ENCODE data around the gene SPAG6. TPM values are rescaled to one million over a fixed set of nuclear protein-coding genes. Genes with fewer than 3 reads are reported as not detected.

SPAG6 gene
- total RNA-seq (2012; rRNA removed) (not detected in 2 replicates), polyA plus RNA-seq (2012; rRNA removed) (not detected in 2 replicates), Bru-seq, nascent RNA (percentile 6 among the genes with signal in this experiment), BruChase-seq, experiment 1, labeled RNA remaining after a 6-hour chase (percentile 4 among the genes with signal in this experiment), BruChase-seq, experiment 2, labeled RNA remaining after a 2-hour chase (percentile 10 among the genes with signal in this experiment)
- not detected in 2 replicates for polyA plus RNA-seq (2012; cell fraction: cytosol; rRNA removed)
- not detected in 2 replicates for polyA plus RNA-seq (2012; cell fraction: nucleus; rRNA removed; ENCODE audit: low replicate concordance)
- long read RNA-seq, result 0 reads

DNA sequence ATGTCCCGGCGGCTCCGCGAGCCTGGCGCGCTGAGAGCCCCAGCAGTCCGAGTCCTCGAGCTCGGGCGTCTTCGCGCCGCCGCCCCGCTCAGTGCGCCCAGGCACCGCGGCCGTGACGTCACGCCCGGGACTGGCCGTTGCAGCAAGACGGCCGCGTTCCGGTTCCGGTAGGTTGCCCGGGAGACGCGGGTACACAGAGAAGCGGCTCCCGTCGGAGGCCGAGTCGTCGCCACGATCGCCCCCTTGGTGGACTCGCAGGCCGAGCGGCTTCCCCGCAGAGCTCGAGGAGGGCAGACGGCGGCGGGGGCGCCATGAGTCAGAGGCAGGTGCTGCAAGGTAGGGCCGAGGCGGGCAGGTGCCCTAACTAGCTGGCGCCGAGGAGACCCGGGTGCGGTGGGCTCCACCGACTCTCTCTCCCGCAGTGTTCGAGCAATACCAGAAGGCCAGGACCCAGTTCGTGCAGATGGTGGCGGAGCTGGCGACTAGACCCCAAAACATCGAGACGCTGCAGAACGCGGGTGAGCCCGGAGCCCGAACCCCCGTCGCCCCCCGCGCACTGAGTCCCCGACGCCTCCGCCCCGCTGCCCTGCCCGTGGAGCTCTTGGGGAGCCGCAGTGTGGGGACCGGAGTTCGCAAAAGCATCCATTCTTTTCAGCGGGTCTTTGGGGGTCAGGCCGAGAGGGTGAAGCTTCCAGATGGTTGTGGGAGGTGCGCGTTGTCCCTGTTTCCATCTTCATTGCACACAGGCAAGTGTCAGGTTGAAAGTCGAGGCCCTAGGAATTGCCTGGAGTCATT is at the start of gene SPAG6:
TSS of gene SPAG6 (plus strand) at position 196 of the 795 bp plus-strand sequence. CDS start at position 312, 116 bp downstream.
- no peaks in the 10 kb centered on the region for H3K9me1 ChIP-seq (ENCODE audit: insufficient read depth, low read length)
- intact Hi-C loops (cut with micrococcal nuclease), result no loop called here
- H3K4ac ChIP-seq (ENCODE audit: low read depth, low read length), result no peak within 1 kb of the TSS
- no peak within 1 kb of the TSS for H2BK15ac ChIP-seq (ENCODE audit: low read depth, low read length)
- H2BK120ac ChIP-seq (ENCODE audit: low read depth, low read length), result no peak within 1 kb of the TSS
- no peak within 1 kb of the TSS for H3K4me2 ChIP-seq (ENCODE audit: low read depth, low read length)
- no TSS peak for BruUV-seq (replicated peaks)
- no peak within 1 kb of the TSS for H4K8ac ChIP-seq (ENCODE audit: low read depth in 2 of 2, low read length in 2 of 2)
- WGBS, 2 experiments (ENCODE audit: extremely low coverage in 2 of 2, insufficient read length in 1 of 2), result 8% methylated on average over 42 of the region's 83 CpGs; no CpG with 5 or more reads in 1 of the 2 experiments
- H3K23ac ChIP-seq (ENCODE audit: low read depth, low read length), result no peak within 1 kb of the TSS
- H3K9ac ChIP-seq (ENCODE audit: low read depth, low read length), result no peak within 1 kb of the TSS
- peak within 1 kb of the TSS; percentile 75 for H2AFZ ChIP-seq (replicated peaks; ENCODE audit: low read length, poor library complexity)
- H2BK5ac ChIP-seq (ENCODE audit: low read depth, low read length, poor library complexity, severe bottlenecking), result no peak within 1 kb of the TSS
- no peak within 1 kb of the TSS for H3K27ac ChIP-seq (ENCODE audit: insufficient read depth, low read length)
- no peak for DNase-seq
- peaks cover 52% of the 10 kb centered on the region for H3K27me3 ChIP-seq (ENCODE audit: control insufficient read depth, insufficient read depth, low read length)
- TF ChIP-seq NFE2L2 (IDR thresholded peaks at IDR 0.05; ENCODE audit: low read depth, low read length), result no peak
- no peak for TF ChIP-seq BHLHE40 (IDR thresholded peaks at IDR 0.05; ENCODE audit: low read depth, low read length)
- no peak for TF ChIP-seq RAD21 (IDR thresholded peaks at IDR 0.05; ENCODE audit: low read length)
- TF ChIP-seq, protein P1, sequence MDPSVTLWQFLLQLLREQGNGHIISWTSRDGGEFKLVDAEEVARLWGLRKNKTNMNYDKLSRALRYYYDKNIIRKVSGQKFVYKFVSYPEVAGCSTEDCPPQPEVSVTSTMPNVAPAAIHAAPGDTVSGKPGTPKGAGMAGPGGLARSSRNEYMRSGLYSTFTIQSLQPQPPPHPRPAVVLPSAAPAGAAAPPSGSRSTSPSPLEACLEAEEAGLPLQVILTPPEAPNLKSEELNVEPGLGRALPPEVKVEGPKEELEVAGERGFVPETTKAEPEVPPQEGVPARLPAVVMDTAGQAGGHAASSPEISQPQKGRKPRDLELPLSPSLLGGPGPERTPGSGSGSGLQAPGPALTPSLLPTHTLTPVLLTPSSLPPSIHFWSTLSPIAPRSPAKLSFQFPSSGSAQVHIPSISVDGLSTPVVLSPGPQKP (IDR thresholded peaks at IDR 0.05; ENCODE audit: borderline replicate concordance, low read depth, low read length), result no peak
- no peak for TF ChIP-seq MAZ (IDR thresholded peaks at IDR 0.05; ENCODE audit: borderline replicate concordance, low read depth, low read length)
- H3K4me1 ChIP-seq (ENCODE audit: control insufficient read depth, insufficient read depth, low read length), result no peaks in the 10 kb centered on the region
- dilution Hi-C loops (cut with HindIII; ENCODE audit: low sequenced_read_pairs, unreplicated experiment), result no loop called here
- peaks cover 14% of the 10 kb centered on the region for H3K9me3 ChIP-seq (ENCODE audit: control insufficient read depth, insufficient read depth, low read length)
- CTCF ChIA-PET, result no interaction called here
- no peak within 1 kb of the TSS for H3K18ac ChIP-seq (ENCODE audit: low read depth, low read length)
- H3K79me1 ChIP-seq (ENCODE audit: low read depth in 1 of 2, low read length in 2 of 2), result no peaks in the 10 kb centered on the region
- H3K14ac ChIP-seq (replicated peaks; ENCODE audit: low read depth, low read length), result no peak within 1 kb of the TSS
- H2BK20ac ChIP-seq (ENCODE audit: low read depth, low read length), result no peak within 1 kb of the TSS
- no peak within 1 kb of the TSS for H2AK9ac ChIP-seq (replicated peaks; ENCODE audit: low read depth, low read length, poor library complexity)
- no peak within 1 kb of the TSS for H4K91ac ChIP-seq (ENCODE audit: insufficient read depth, low read depth, low read length)
- no peak for ATAC-seq (ENCODE audit: low read depth)
- H2AK5ac ChIP-seq (ENCODE audit: low read depth, low read length), result no peak within 1 kb of the TSS
- in situ Hi-C loops (cut with MboI; ENCODE audit: low sequenced_read_pairs), result no loop called here
- H3K36me3 ChIP-seq (ENCODE audit: control insufficient read depth, insufficient read depth, low read length), result no peaks in the 10 kb centered on the region
- H3K4me3 ChIP-seq (ENCODE audit: insufficient read depth, low read depth, low read length), result no peak within 1 kb of the TSS
- POLR2A ChIA-PET (ENCODE audit: unreplicated experiment), result no interaction called here
- H3K56ac ChIP-seq (ENCODE audit: extremely low read depth, insufficient read depth, low read length), result no peak within 1 kb of the TSS
- H4K5ac ChIP-seq (ENCODE audit: low read depth, low read length), result no peak within 1 kb of the TSS
- H4K20me1 ChIP-seq (ENCODE audit: insufficient read depth, low read length), result no peaks in the 10 kb centered on the region
